Activated T-cell treated with anti-CD3 and anti-CD28 coated beads for 1 hour (primary cell): ENCODE results near the gene PAK4.

Experiments used
- DNase-seq: peaks from one replicate; pipeline ENCODE4 v3.0.0-alpha.2; 2020; ENCODE audit warnings: low read depth

PAK4 gene

DNA sequence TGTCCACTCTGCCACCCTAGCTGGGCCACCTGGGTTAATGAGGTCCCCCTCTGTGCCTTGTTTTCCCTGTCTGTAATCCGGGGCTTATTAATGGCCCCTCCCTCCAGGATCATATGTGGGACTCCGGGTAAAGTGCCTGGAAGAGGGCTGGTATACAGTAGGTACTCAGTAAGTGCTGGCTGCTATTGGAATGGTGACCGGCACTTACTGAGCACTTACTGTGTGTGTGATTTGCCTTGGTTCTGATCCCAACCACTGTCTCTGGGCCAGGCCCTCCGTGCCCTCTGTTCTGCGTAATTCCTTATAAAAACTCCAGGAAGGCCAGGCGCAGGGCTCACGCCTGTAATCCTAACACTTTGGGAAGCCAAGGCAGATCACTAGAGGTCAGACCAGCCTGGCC, 40.3 kb downstream of the PAK4 start:
- no peak for DNase-seq

DNA sequence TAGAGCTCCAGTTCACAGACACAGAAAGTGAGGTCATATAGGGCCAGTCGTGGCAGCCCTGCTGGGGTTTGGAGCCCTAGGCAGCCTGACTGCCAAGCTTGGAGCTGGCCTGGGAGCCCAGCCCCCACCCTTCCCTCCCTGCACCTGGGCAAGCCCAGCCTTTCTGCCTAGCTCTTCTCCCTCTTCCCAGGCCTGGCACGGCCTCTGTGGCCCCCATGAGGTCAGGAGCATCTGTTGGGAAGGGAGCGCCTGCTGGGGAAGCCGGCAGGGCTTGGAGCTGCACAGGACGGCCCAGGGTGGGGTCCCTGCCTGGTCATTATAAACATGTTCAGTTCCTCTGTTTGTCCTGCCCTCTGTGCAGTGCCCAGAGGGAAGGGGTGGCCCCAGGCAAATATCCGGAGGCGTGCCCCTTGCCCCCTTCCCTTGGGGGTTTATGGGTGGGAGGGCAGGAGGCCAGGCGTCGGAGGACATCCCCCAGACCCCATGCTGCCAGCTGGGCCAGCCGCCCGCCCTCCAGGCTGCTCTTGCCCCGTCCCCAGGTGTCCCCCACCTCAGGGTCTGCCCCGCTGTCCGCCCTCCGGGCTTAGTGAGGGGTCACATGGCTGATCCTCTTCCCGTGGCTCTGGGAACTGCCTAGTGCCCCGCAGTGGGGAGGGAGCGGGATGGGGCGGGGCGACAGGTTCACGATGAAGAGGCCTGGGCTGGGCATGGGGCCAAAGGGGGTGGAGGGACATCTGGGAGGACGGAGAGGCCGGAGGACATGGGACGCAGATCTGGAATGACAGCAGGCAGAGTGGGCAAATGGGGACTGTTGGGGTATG, 41.2 kb downstream of the PAK4 start:
- DNase-seq, result no peak

- DNase-seq, result no peak
Measured at GRCh38 chr19:39167461-39168257, 42.1 kb downstream of the PAK4 start.

GRCh38 chr19:39168258-39169142, 42.9 kb downstream of the PAK4 start:
- DNase-seq, result no peak

DNA sequence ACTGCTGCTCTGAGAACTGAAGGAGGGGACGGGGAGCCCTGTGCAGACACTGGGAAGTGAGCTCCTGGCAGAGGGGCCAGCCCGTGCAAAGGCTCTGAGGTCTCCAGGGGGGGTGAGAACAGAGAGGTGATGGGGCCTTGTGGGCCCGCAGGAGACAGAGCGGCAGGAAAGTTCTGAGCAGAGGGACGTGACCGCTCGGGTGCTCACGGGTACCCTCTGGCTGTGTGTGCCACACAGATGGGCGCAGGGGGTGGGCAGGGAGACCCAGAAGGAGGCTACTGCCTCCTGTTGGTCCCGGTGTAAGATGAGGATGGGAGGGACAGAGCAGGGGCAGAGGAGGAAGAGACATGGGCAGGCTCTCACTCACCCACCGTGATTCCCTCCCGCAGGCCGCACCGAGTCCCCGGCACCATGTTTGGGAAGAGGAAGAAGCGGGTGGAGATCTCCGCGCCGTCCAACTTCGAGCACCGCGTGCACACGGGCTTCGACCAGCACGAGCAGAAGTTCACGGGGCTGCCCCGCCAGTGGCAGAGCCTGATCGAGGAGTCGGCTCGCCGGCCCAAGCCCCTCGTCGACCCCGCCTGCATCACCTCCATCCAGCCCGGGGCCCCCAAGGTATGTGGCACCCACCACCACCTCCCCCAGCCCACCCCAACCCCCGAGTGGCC, 43.7 kb downstream of the PAK4 start:
- no peak for DNase-seq

GRCh38 chr19:39170386-39171231, 45.0 kb downstream of the PAK4 start:
- DNase-seq, result no peak

GRCh38 chr19:39171479-39172465, 46.2 kb downstream of the PAK4 start:
- no peak for DNase-seq

DNA sequence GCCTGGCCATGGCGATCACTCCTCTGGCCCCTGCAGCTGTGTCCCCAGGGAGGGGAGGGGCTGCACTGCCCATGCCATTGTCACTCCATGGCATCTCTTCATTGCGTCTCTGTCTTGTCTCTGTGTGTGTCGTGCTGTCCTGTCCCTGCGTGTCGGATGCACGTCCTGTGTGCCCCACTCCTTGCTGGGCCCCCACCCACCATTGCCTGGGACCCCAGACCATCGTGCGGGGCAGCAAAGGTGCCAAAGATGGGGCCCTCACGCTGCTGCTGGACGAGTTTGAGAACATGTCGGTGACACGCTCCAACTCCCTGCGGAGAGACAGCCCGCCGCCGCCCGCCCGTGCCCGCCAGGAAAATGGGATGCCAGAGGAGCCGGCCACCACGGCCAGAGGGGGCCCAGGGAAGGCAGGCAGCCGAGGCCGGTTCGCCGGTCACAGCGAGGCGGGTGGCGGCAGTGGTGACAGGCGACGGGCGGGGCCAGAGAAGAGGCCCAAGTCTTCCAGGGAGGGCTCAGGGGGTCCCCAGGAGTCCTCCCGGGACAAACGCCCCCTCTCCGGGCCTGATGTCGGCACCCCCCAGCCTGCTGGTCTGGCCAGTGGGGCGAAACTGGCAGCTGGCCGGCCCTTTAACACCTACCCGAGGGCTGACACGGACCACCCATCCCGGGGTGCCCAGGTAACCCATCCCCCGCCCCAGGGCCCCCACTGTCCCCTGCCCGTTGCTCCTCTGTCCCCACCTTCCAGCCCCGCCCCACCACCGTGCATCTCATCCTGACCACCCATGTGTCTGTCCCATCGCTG, 47.3 kb downstream of the PAK4 start:
- DNase-seq, result no peak

DNA sequence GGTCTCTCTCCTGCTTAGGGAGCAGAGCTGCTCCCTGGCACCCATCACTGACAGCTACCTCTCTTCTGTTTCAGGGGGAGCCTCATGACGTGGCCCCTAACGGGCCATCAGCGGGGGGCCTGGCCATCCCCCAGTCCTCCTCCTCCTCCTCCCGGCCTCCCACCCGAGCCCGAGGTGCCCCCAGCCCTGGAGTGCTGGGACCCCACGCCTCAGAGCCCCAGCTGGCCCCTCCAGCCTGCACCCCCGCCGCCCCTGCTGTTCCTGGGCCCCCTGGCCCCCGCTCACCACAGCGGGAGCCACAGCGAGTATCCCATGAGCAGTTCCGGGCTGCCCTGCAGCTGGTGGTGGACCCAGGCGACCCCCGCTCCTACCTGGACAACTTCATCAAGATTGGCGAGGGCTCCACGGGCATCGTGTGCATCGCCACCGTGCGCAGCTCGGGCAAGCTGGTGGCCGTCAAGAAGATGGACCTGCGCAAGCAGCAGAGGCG, 48.0 kb downstream of the PAK4 start:
- DNase-seq, result no peak

DNA sequence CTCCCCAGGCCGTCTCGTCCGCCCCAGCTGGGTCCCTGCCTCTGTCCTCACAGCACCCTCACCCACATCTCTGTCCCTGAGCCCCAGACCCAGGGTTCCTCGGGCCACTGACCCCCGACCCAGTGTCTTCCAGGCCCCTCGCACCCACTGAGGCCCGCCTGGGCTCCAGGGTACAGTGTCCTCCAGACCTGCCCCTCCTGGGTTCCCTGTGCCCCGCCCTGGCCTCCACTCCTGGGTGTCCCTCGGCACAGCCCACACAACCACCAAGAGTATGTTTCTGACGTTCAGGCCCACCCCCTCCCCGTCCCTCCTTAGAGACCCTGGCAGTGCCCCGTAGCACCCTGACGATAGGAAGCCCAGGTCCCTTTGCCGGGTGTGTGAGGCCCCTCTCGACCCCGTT, 48.6 kb downstream of the PAK4 start:
- no peak for DNase-seq

DNA sequence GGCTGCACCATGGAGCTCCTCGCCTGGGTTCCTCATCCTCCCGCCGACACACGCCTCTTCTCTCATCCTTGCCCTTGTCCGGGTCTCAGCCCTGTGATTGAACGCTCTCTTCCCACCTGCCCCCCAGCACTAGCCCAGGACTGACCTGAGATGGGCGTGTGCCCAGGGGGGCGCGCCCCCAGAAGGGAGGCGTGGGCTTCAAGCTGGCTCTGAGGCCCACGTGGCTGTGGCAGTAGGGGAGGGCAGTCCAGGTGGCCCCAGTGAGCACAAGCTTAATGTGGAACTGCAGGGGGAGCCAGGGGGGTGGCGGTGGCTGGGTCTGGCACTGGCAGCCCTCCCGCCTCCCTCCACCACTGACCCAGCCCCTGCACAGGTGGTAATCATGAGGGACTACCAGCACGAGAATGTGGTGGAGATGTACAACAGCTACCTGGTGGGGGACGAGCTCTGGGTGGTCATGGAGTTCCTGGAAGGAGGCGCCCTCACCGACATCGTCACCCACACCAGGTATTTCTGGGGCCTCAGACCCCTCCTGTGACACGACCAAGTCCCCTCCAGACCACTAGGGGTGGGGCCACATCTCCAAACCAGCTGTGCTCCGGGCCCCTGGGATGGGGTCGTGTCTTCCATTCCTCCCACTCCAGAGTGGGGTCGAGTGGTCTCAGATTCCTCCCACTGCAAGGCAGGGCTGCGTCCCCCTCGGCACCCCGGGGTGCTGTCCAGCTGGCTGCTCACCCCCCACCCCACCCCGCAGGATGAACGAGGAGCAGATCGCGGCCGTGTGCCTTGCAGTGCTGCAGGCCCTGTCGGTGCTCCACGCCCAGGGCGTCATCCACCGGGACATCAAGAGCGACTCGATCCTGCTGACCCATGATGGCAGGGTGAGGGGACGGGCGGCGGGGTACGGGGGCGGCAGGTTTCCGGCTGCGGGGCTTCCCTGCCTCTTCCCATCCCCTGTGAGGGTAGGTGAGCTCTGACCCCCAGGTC, 49.3 kb downstream of the PAK4 start:
- DNase-seq, result no peak

DNA sequence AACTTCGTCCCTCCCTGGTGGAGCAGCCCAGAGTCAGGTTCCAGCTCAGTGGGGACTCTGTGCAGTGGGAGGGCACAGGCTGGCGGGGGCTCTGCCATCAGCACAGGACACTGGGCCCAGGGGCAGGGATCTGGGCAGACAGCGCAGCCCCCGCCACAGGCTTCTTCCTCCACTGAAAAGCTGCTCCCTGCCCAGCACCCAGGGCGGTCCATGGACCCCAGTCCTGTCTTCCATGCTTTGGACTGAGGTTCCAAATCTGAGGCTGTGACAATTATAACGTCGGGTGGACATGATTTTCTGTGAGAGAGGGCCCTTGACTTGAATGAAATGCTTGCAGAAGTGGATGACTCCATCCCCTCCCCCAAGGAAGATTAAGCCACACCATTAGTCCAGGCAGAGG, 50.0 kb downstream of the PAK4 start:
- DNase-seq, result no peak

DNA sequence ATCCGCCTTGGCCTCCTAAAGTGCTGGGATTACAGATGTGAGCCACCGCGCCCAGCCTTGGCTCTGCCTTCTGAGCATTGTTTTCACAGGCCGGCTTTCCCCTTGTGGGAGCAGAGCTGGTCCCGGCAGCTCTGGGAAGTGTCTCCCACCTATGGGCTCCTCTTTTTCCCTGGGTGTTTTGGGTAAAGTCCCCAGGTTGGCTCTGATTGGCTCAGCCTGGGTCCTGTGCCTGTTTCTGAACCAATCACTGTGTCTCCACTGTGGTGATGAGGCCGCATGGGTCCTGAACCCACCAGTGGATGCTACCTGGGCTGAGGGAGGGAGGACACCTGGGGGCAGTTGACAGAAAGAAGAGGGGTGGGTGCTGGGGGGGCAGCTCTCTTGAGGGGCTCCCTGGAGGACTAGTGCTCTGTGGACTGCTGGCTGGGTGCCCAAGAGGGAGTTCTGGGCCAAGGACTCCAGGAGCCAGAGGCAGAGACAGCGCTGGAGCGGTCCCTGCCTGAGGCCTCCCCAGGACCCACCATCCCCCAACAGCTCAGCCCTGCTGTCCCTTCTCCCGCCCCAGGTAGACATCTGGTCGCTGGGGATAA, 51.6 kb downstream of the PAK4 start:
- no peak for DNase-seq

- no peak for DNase-seq
Measured at GRCh38 chr19:39177736-39178135, 52.1 kb downstream of the PAK4 start.

DNA sequence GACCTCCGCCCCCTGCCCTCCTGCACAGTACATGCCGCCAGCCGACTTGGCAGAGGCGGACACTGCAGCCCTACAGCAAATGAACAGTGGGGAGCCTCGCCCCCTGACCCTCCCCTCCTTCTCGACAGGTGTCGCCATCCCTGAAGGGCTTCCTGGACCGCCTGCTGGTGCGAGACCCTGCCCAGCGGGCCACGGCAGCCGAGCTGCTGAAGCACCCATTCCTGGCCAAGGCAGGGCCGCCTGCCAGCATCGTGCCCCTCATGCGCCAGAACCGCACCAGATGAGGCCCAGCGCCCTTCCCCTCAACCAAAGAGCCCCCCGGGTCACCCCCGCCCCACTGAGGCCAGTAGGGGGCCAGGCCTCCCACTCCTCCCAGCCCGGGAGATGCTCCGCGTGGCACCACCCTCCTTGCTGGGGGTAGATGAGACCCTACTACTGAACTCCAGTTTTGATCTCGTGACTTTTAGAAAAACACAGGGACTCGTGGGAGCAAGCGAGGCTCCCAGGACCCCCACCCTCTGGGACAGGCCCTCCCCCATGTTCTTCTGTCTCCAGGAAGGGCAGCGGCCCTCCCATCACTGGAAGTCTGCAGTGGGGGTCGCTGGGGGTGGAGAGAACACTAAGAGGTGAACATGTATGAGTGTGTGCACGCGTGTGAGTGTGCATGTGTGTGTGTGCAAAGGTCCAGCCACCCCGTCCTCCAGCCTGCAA, 52.9 kb downstream of the PAK4 start:
- no peak for DNase-seq

- DNase-seq, result no peak
Measured at GRCh38 chr19:39179754-39180153, 54.2 kb downstream of the PAK4 start.
